NCI-H82 treated with DMSO at 0.1 percent for 48 hours (cell line): ENCODE measurements around the gene AQP12B.
A peak's percentile ranks its signal among the peaks of the same experiment; 100 is the strongest.

Experiments used
- DNase-seq: peaks from one replicate; lab custom pipeline; 2025; ENCODE audit not compliant: unreplicated experiment; lab: John Stamatoyannopoulos, UW

The AQP12B gene

DNA sequence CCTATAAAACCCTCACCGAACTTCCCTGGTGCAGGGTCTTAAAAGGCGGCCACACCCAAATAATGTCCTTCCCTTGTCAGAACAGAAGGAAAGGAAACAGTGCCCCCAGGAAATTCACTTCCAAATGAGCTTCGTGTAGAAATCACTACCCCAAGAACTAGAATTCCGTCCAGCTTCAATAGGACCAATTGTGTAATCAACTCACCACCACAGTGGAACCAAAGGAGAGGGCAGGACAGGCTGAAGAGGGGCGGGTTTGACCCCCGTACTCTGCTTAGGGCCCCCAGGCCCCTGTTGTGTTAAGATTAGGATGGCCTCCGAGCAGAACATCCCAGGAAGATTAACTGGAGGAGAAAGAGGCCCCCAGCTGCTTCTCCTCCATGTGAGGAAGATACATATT, 33.4 kb downstream of the AQP12B start:
- no peak for DNase-seq

GRCh38 chr2:240648650-240649275, 33.9 kb downstream of the AQP12B start:
- DNase-seq, result no peak

- no peak for DNase-seq
Measured at GRCh38 chr2:240648155-240648649, 34.5 kb downstream of the AQP12B start.

DNA sequence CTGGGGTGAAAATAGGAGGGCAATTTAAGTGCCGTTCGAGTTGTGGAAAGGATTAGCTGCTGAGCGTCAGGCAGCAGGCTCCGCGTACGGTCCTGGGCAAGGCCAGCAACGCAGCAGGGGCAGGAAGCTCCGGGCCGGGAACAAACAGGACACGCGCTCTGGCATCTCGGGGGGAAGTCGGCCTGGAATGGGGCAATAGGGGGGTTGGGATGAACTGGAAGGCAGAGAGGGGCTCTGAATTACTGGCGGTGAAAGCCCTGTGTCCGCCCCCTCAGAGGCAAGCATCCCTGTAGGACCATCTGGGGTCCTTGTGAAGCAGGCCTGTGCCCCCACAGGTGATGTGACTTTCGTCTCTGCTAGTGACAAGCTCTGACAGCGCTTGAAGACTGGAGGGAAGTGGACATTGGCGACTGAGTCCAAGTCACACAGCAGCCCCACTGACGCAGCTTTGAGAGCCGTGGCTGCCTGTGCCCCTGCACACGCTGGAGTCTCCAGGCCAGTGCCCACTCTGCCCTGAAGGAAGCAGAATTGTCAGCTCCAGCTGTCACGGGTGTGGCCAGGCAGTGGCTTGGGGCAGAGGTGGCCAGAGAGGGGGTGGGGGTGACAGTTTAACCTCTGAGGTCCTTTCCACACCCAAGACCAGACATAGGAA, 35.1 kb downstream of the AQP12B start:
- DNase-seq, result no peak

- DNase-seq, result no peak
Measured at GRCh38 chr2:240646900-240647502, 35.7 kb downstream of the AQP12B start.

DNA sequence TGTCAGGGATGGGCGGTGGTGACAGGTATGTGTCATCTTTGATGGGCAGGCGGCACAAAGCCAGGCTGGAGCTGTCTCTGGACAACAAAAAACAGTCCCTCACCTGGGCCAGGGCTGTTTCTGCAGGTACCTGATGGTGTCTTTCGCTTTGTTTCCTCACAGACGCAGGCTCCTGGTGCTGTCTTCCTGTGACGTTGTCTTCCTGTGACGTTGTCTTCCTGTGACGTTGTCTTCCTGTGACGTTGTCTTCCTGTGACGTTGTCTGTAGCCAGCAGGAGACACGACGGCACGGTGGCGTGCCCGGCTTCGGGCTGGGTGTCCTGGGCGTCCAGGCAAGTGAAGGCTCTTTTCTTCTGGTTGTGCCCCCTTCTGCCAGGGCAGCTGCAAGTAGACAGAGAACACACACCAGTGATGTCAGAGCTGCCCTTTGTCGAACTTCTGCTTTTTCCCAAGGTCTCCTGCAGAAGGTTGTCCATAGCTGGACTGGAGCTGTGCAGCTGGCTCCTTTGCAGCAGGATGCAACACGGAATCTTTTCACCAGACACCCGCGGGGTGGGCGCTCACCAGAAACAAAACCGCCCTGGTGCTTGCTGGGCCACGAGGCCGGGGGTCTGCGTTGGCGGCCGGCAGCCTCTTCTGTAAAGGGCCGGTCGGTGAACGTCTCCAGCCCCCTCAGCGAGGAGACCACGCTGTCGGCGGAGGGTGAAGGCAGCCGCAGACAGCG, 36.3 kb downstream of the AQP12B start:
- no peak for DNase-seq

DNA sequence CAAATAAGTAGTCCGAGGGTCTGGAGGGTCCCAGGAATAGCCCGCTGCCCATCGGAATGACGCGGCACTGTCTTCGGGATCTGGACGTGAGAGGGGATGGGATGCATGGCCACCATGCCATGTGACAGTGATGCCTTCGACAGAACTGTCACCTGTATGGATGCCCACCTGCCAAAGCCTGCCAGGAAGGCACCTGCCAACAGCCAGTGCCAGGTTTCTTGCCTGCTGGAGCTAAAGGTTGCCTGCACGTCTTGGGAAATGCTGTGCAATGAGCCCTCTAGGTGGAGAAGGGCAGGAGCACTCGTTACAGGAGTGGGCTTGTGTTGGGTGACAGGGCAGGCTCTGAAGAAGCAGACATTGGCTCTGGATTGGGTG, 36.9 kb downstream of the AQP12B start:
- no peak for DNase-seq

DNA sequence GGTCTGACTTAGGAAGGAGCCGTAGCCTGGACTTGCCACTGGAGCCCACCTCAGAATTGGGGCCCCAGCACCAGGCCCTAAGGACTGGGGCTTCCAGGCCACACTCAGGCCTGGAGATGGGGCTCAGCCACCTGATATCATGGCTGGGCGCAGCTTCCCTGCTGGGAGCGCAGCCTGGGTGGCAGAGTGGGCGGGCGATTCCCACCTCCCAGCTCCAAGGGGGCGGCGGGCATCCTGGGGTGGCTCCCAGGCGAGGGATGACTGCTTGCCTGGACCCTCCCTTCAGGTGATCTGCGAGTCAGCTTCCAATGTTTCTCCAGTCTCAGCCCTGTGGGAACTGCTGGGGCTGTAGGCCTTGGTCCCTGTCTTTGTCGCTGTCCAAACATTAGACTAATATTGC, 37.3 kb downstream of the AQP12B start:
- DNase-seq, result no peak

- DNase-seq, result no peak
Measured at GRCh38 chr2:240644859-240645301, 37.8 kb downstream of the AQP12B start.

DNA sequence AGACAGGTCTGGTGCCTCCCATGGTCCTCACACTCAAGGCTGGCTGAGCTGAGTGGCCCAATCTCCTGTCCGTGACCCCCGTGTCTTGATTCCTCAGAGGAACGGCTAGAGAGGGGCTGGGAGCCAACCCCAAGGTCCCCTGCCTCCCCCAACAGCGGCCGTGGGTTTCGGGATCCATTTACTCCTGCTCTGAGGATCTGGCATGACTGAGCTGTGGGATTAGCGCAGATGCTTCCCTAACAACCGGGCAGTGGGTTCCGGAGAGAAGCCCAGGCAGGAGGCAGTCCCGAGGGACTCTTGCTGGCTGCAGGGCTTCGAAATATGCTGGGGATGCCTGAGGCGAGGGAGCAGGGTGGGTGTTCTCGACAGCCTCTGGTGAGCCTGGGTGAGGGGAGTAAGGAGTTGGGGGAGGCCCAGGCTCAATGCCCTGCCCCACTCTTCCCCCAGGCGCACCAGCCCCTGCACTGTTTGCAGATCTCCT, 38.5 kb downstream of the AQP12B start:
- no peak for DNase-seq

- no peak for DNase-seq
Measured at GRCh38 chr2:240643811-240644150, 38.9 kb downstream of the AQP12B start.

DNA sequence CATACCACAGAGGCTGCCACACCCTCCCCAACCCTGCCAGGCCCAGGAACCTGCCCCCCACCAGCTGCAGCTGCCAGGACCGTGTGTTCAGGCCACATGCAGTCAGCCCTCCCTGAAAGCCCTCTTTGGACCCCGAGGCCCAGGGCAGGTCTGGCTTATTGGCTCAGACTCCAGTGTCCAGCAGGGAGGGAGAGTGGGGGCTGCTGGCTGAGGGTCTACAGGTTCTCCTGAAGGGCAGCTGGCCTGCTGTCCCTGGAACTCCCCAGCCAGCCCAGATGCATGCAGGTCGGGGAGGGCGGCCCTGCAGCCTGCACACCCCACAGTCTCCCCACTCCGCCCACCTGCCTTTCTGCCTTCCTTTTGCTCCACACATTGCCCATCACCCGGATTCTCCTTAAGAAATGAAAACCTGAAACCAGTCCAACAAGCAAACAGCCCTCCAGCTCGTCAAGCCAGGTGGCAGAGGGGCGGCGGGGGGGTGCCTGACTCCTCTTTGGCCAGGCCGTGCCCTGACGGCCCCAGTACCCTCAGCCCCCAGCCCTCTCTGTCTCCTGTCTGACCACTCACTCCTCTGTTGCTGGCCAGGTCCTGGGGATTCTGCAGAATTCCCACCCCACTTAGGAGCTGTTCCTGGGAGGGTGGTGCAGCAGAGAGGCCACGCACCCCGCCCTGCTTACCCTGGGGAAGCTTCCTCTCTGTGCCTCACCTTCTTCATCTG, 39.4 kb downstream of the AQP12B start:
- DNase-seq, result no peak

DNA sequence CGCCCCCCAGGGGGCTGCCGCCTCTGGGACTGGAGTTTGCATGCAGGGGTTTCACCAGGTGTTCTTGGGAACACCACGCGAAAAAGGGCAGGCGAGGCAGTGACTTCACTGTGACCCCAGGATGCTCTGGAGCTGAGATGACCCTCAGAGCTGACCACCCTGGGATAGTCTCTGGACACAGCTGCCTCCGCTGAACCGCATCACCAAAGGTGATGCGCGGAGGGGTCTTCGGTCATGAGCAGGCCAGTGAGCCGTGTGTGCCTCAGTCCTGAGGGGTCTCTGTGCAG, 39.9 kb downstream of the AQP12B start:
- DNase-seq, result no peak

DNA sequence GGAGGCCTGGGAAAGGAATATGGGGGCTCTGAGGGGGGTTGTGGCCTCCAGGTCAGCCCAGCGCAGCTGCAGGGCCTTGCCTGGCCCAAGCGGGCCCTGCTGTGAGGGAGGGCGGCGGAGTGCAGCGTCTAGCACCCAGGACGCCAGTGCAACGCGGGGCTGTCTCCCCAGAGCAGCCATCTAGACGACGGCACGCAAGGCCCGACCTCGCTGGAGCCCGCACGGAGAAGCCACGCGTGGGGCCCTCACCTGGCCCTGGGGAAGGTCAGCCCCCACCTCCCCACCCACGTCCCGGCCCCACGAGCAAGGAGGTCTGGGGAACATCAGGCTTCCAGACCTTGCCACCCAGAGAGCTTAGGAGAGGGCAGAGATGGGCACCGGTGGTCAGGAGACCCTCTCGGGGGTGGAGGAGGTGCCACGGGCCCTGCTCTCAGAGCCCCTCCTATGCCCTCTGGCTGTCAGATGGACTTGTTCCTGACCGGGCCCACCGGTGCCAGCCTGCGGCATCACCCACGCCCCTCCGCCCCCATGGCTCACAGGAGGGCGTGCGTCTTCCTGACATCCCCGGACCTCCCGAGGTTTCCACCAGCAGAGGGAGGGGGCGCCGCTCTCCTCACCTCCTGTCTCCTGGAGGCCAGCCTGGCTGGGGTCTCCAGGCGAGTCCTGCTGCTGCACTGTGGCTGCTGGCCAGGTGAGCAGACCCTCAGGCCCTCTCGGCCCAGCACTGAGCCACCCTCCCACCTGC, 40.5 kb downstream of the AQP12B start:
- DNase-seq, result no peak

DNA sequence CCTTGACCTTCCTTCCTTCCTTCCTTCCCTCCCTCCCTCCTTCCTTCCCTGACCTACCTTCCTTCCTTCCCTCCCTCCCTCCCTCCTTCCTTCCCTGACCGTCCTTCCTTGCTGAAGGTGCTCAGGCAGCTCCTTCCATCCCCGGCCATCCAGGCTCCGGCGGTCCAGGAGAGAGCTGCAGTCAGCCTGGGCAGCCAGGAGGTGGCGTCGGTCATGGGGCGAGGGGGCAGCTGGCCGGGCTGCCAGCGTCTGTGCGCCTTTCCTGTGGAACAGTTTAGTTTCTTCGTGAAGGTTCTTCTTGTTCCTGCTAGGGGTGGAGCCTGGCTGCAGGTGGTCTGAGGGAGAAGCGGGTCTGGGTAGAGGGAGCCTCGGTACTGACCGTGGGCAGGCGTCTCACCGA, 41.7 kb downstream of the AQP12B start:
- DNase-seq, result peak; percentile 4

DNA sequence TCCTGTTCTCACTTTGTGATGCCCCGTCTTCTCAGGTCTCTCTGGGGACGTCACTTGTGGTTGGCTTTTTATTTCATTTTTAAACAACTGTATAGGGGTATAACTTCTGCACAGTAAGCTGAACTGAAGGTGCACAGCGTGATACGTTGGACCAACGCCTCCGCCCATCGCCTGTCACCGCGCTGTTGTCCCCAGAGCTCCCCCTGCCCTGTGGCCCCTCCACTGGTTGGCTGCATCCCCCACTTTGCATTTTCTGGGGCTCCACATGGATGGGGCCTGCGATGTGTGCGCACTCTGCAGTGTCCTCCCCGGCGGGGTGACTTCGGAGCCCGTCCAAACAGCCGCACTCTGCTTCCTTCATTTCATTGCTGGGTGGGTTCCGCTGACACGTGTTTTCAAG, 43.1 kb downstream of the AQP12B start:
- DNase-seq, result no peak

DNA sequence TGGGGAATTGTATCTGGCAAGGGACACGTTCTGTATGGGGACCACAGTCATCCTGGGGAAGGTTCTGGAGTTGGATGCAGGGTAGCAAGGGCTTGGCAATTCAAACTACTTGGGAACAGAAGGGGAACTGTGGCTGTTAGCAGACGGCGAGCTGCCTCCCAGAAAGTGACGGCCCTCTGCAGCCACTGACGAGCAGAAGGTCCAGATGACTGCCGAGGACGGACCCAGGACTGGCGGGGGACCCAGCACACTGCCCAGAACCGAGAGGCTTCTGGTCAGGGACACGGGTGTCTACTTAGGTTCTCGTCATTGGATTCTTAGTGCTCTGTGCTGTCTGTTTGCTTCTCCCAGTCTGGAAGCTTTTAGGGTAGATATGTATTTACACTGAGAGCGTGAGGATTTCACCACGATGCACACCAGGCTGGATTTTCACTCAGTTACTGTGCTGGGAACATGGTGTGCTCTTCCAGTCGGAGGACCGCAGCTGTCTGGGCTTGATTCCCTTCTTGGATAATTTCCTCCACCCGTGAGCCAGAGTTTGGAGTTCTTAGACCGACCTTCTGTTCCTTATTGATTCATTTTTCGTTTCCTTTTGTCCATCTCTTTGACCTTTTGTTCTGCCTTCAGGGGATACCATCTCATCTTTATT, 44.0 kb downstream of the AQP12B start:
- DNase-seq, result no peak

DNA sequence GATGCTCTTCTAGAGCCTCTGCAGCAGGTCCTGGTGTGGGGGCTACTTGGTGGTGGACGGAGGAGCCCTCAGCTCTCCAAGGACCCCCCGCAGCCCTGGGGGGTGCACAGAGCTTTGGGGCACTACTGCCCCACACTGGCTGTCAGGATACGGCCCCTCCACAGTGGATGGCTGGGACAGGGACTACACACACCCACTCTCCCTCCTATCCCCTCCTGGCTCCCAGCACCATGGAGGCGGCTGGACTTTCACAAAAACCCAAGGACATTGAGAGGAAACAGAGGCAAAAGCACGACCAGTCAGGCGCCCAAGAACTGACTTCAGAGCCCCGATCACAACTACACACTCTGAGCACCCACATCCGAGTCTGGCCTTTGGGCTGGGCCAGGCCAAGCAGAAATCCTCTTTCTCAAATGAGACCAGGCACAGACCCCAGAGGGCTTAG, 44.8 kb downstream of the AQP12B start:
- no peak for DNase-seq

- no peak for DNase-seq
Measured at GRCh38 chr2:240637116-240637900, 45.4 kb downstream of the AQP12B start.
